MCF 10A (cell line): ENCODE measurements around the gene ADAM15. TPM values are rescaled to one million over a fixed set of nuclear protein-coding genes. Genes with fewer than 3 reads are reported as not detected.

Experiments
- BruUV-seq: library from RNA; stranded (reverse); fragments of 400-500 nt; replicated peaks from 2 replicates; lab custom pipeline; 2021; lab: Mats Ljungman, UMichigan
- CTCF ChIA-PET: fragments of 300-600 bp; sonication (Branson Sonifier 250); formaldehyde crosslinking; extraction: SDS; loops from one replicate; lab custom pipeline; 2021; ENCODE audit warnings: antibody characterized with exemption, inconsistent platforms; lab: Yijun Ruan, JAX
- POLR2A ChIA-PET: fragments of 300-600, 350-650 bp; sonication (Branson Sonifier 250); formaldehyde crosslinking; extraction: SDS; loops from one replicate; lab custom pipeline; 2020; ENCODE audit warnings: antibody characterized with exemption, inconsistent platforms; lab: Yijun Ruan, JAX
- DNase-seq: peaks from one replicate; pipeline ENCODE4 v3.0.0-alpha.2; 2018; ENCODE audit not compliant: unreplicated experiment
- H3K27ac Mint-ChIP-seq: one replicate; pipeline ENCODE4 v1.8.0; 2022; ENCODE audit warnings: mild to moderate bottlenecking, low read depth, mixed read lengths; ENCODE audit not compliant: unreplicated experiment
- H3K27me3 Mint-ChIP-seq: one replicate; pipeline ENCODE4 v1.8.0; 2022; ENCODE audit warnings: mixed read lengths; ENCODE audit not compliant: insufficient read depth, unreplicated experiment
- H3K36me3 Mint-ChIP-seq: one replicate; pipeline ENCODE4 v1.8.0; 2022; ENCODE audit warnings: mild to moderate bottlenecking, moderate library complexity, mixed read lengths; ENCODE audit not compliant: insufficient read depth, unreplicated experiment
- H3K4me1 Mint-ChIP-seq: one replicate; pipeline ENCODE4 v1.8.0; 2022; ENCODE audit warnings: mixed read lengths; ENCODE audit not compliant: insufficient read depth, unreplicated experiment
- H3K4me3 Mint-ChIP-seq: one replicate; pipeline ENCODE4 v1.8.0; 2022; ENCODE audit warnings: mild to moderate bottlenecking, moderate library complexity, mixed read lengths; ENCODE audit not compliant: unreplicated experiment
- H3K9me3 Mint-ChIP-seq: one replicate; pipeline ENCODE4 v1.8.0; 2022; ENCODE audit warnings: mixed read lengths; ENCODE audit not compliant: unreplicated experiment
- CTCF ChIP-seq: fragments of 200-600 bp; IDR thresholded peaks from one replicate; pipeline ENCODE4 v1.8.0; 2022; ENCODE audit warnings: antibody characterized with exemption, mild to moderate bottlenecking; ENCODE audit not compliant: unreplicated experiment
- intact Hi-C: fragments of 100-400 bp; cut with micrococcal nuclease; formaldehyde crosslinking; loops from 2 replicates; pipeline ENCODE4 v1.14.1; 2022
- total RNA-seq: library from RNA; stranded (reverse); gene quantifications from 2 replicates; pipeline ENCODE4 v1.2.3, GENCODE V29; 2022

Gene ADAM15
- total RNA-seq, 1 experiment from 2014 or later = 385 TPM

GRCh38 chr1:155039308-155039669 is 11.8 kb upstream of the ADAM15 start:
- Mint-ChIP-seq H3K27ac (peak overlapping the region; percentile 79), H3K4me3 (peak overlapping the region; percentile 15), H3K4me1 (peaks cover 42% of the 10 kb centered on the region), H3K9me3 (no peaks in the 10 kb centered on the region), H3K36me3 (no peaks in the 10 kb centered on the region), H3K27me3 (no peaks in the 10 kb centered on the region)
- POLR2A ChIA-PET = interaction anchor here (0.7 to 9.7 kb wide), 34 partner anchors 8 to 154 kb away, joined by 3 to 275 read pairs (median 8); partner anchors contain the start of genes ADAM15, CKS1B, EFNA3 and EFNA4
- TF ChIP-seq CTCF = no peak
- no TSS peak for BruUV-seq
- intact Hi-C loops = loop anchor here (2.0 kb wide), 1 partner anchor 22 kb away; no protein-coding TSS in a partner anchor
- no peak for DNase-seq
- CTCF ChIA-PET = interaction anchor here (0.6 to 23.3 kb wide), 18 partner anchors 8 to 716 kb away, joined by 3 to 390 read pairs (median 5); partner anchors contain the start of genes ADAM15, EFNA4, FLAD1 and SHC1

GRCh38 chr1:155040358-155041093 is 10.6 kb upstream of the ADAM15 start:
- POLR2A ChIA-PET = interaction anchor here (0.6 to 5.4 kb wide), 14 partner anchors 10 to 85 kb away, joined by 3 to 24 read pairs (median 4); partner anchors contain the start of genes ADAM15, CKS1B, EFNA4 and FLAD1
- Mint-ChIP-seq H3K4me1 (peaks cover 50% of the 10 kb centered on the region), H3K36me3 (no peaks in the 10 kb centered on the region), H3K27ac (no peak overlapping the region), H3K4me3 (no peak overlapping the region), H3K9me3 (no peaks in the 10 kb centered on the region), H3K27me3 (no peaks in the 10 kb centered on the region)
- intact Hi-C loops = no loop called here
- no peak for DNase-seq
- BruUV-seq = no TSS peak
- TF ChIP-seq CTCF = no peak
- CTCF ChIA-PET = interaction anchor here (0.5 to 23.3 kb wide), 11 partner anchors 12 to 853 kb away, joined by 3 to 390 read pairs (median 7); partner anchors contain the start of genes ADAM15, EFNA4, FLAD1 and KRTCAP2

- BruUV-seq = no TSS peak
- H3K36me3 Mint-ChIP-seq = no peaks in the 10 kb centered on the region
- ChIA-PET POLR2A (interaction anchor here (0.7 to 5.4 kb wide), 6 partner anchors 14 to 130 kb away, joined by 4 to 24 read pairs (median 6); partner anchors contain the start of genes CKS1B and KRTCAP2), CTCF (interaction anchor here (0.7 to 23.3 kb wide), 8 partner anchors 20 to 770 kb away, joined by 3 to 390 read pairs (median 21); partner anchors contain the start of genes EFNA4, FLAD1 and PYGO2)
- no peaks in the 10 kb centered on the region for H3K9me3 Mint-ChIP-seq
- peaks cover 43% of the 10 kb centered on the region for H3K4me1 Mint-ChIP-seq
- no peak for DNase-seq
- intact Hi-C loops = no loop called here
- no peak overlapping the region for H3K27ac Mint-ChIP-seq
- no peak for TF ChIP-seq CTCF
- no peaks in the 10 kb centered on the region for H3K27me3 Mint-ChIP-seq
- no peak overlapping the region for H3K4me3 Mint-ChIP-seq
Observed at GRCh38 chr1:155042789-155043188, 8.3 kb upstream of the ADAM15 start.

- H3K4me1 Mint-ChIP-seq = peaks cover 38% of the 10 kb centered on the region
- no peak for TF ChIP-seq CTCF
- ChIA-PET POLR2A (interaction anchor here (0.7 to 5.4 kb wide), 9 partner anchors 15 to 1236 kb away, joined by 3 to 24 read pairs (median 5); partner anchors contain the start of genes CKS1B and KRTCAP2), CTCF (interaction anchor here (0.7 to 23.3 kb wide), 14 partner anchors 9 to 770 kb away, joined by 3 to 390 read pairs (median 14); partner anchors contain the start of genes EFNA4, FLAD1 and PBXIP1)
- no peak overlapping the region for H3K4me3 Mint-ChIP-seq
- BruUV-seq = no TSS peak
- no peaks in the 10 kb centered on the region for H3K27me3 Mint-ChIP-seq
- intact Hi-C loops = no loop called here
- no peak for DNase-seq
- H3K9me3 Mint-ChIP-seq = no peaks in the 10 kb centered on the region
- no peaks in the 10 kb centered on the region for H3K36me3 Mint-ChIP-seq
- H3K27ac Mint-ChIP-seq = no peak overlapping the region
Observed at GRCh38 chr1:155043301-155043702, 7.8 kb upstream of the ADAM15 start.
